ENCODE results near the gene CADM2. TPM values are rescaled to one million over a fixed set of nuclear protein-coding genes. Genes with fewer than 3 reads are reported as not detected.

CADM2 gene
- total RNA-seq, 1 experiment from 2014 or later: 10.9 TPM

DNA sequence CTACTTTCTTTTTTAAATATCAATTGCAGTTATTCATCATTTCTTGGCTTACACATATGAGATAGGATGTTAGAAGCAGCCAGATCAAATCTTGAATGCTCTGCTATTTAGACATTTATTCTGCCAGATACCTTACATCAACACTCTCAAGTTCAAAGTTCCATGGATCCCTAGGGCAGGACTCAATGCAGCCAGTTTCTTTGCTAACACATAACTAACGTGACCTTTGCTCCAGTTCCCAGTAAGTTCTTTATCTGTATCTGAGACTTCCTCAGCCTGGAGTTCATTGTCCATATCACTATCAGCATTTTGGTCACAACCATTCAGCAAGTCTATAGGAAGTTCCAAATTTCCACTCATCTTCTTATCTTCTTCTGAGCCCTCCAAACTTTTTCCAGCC lies 1092.3 kb downstream of the CADM2 start:
- Histone ChIP-seq H3K4ac (ENCODE audit: low read depth, low read length) (no peak overlapping the region), H3K27me3 (ENCODE audit: insufficient read depth, low read length) (no peaks in the 10 kb centered on the region), H3K9me3 (ENCODE audit: control insufficient read depth, low read depth, low read length) (no peaks in the 10 kb centered on the region), H3K23ac (ENCODE audit: insufficient read length, low read depth, low read length) (no peak overlapping the region), H3K4me2 (ENCODE audit: insufficient read depth, insufficient read length, low read length) (no peak overlapping the region), H3K18ac (ENCODE audit: insufficient read length, low read depth, low read length) (no peak overlapping the region), H2BK20ac (ENCODE audit: low read depth, low read length, poor library complexity, severe bottlenecking) (no peak overlapping the region), H3K4me1 (ENCODE audit: insufficient read depth, low read length) (no peaks in the 10 kb centered on the region), H2BK12ac (ENCODE audit: insufficient read length, low read depth, low read length) (no peak overlapping the region), H3T11ph (ENCODE audit: low read length) (no peak overlapping the region), H4K8ac (replicated peaks; ENCODE audit: insufficient read length, low read depth, low read length) (no peak overlapping the region), H3K79me2 (ENCODE audit: insufficient read depth, low read length) (no peaks in the 10 kb centered on the region), H2AFZ (ENCODE audit: low read length) (no peak overlapping the region), H3K79me1 (ENCODE audit: insufficient read depth, low read depth, low read length, poor library complexity, severe bottlenecking) (no peaks in the 10 kb centered on the region), H2BK15ac (ENCODE audit: low read depth, low read length) (no peak overlapping the region), H3K23me2 (ENCODE audit: insufficient read length, low read depth, low read length, poor library complexity, severe bottlenecking) (no peaks in the 10 kb centered on the region), H3K9ac (ENCODE audit: extremely low read depth, insufficient read length, low read length) (no peak overlapping the region), H2BK5ac (ENCODE audit: insufficient read length, low read length) (no peak overlapping the region), H4K91ac (ENCODE audit: insufficient read length, low read depth, low read length) (no peak overlapping the region), H2BK120ac (ENCODE audit: low read depth, low read length, poor library complexity, severe bottlenecking) (no peak overlapping the region), H4K5ac (ENCODE audit: insufficient read length, low read depth, low read length) (no peak overlapping the region), H4K20me1 (ENCODE audit: control insufficient read depth, insufficient read depth, insufficient read length) (no peaks in the 10 kb centered on the region), H3K56ac (ENCODE audit: insufficient read length, low read depth, low read length) (no peak overlapping the region), H2AK5ac (ENCODE audit: insufficient read length, low read length) (no peak overlapping the region), H3K14ac (ENCODE audit: insufficient read depth, low read length) (no peak overlapping the region), H3K27ac (ENCODE audit: insufficient read length, low read depth, low read length) (no peak overlapping the region)
- TF ChIP-seq, protein P1, sequence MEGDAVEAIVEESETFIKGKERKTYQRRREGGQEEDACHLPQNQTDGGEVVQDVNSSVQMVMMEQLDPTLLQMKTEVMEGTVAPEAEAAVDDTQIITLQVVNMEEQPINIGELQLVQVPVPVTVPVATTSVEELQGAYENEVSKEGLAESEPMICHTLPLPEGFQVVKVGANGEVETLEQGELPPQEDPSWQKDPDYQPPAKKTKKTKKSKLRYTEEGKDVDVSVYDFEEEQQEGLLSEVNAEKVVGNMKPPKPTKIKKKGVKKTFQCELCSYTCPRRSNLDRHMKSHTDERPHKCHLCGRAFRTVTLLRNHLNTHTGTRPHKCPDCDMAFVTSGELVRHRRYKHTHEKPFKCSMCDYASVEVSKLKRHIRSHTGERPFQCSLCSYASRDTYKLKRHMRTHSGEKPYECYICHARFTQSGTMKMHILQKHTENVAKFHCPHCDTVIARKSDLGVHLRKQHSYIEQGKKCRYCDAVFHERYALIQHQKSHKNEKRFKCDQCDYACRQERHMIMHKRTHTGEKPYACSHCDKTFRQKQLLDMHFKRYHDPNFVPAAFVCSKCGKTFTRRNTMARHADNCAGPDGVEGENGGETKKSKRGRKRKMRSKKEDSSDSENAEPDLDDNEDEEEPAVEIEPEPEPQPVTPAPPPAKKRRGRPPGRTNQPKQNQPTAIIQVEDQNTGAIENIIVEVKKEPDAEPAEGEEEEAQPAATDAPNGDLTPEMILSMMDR (conservative IDR thresholded peaks at IDR 0.05): no peak
- no peak for DNase-seq
- H3K27ac Mint-ChIP-seq: no peak overlapping the region; a peak in 1 of 7 replicates
- no peaks in the 10 kb centered on the region for H3K9me3 Mint-ChIP-seq
- no peaks in the 10 kb centered on the region for H3K36me3 Mint-ChIP-seq (ENCODE audit: insufficient read depth in 1 of 3, low read depth in 3 of 3)
- H3K4me1 Mint-ChIP-seq: no peaks in the 10 kb centered on the region
- H3K4me3 Mint-ChIP-seq: no peak overlapping the region
- H3K27me3 Mint-ChIP-seq (ENCODE audit: low read depth): no peaks in the 10 kb centered on the region
- no CpG with 5 or more reads among the region's 1 CpG for WGBS (ENCODE audit: extremely low coverage, insufficient read length, low lambda C conversion rate)

Data from H9 (cell line).